ENCODE measurements around the gene FAM13C. TPM values are rescaled to one million over a fixed set of nuclear protein-coding genes. Genes with fewer than 3 reads are reported as not detected.
A peak's percentile ranks its signal among the peaks of the same experiment; 100 is the strongest.

Gene FAM13C
- total and polyA plus RNA-seq, 2 of the 13 experiments (the other 11 are each of a cell fraction or from before 2014, with no cell fraction given) = 0.07 to 0.26 TPM

- TF ChIP-seq ZNF780A (CRISPR knock-in tag; IDR thresholded peaks at IDR 0.05) (no peak), ZNF776 (CRISPR knock-in tag; IDR thresholded peaks at IDR 0.05) (no peak), ZZZ3 (CRISPR knock-in tag; IDR thresholded peaks at IDR 0.05; ENCODE audit: borderline replicate concordance) (no peak), FOXP4 (CRISPR knock-in tag; IDR thresholded peaks at IDR 0.05) (peak; percentile 69), ZKSCAN1 (IDR thresholded peaks at IDR 0.05; ENCODE audit: low read length) (no peak), SMAD3 (CRISPR knock-in tag; IDR thresholded peaks at IDR 0.05) (0 out of 2 replicates have a peak, but pooled peaks have one; percentile 51), NCOR1 (IDR thresholded peaks at IDR 0.05; ENCODE audit: borderline replicate concordance, low read length) (0 out of 2 replicates have a peak, but pooled peaks have one; percentile 26), NR2F2 (IDR thresholded peaks at IDR 0.05; ENCODE audit: borderline replicate concordance, low read depth) (peak; percentile 48), NFE2 (CRISPR knock-in tag; IDR thresholded peaks at IDR 0.05) (no peak), ONECUT2 (CRISPR knock-in tag; IDR thresholded peaks at IDR 0.05) (no peak), ZNF720 (CRISPR knock-in tag; IDR thresholded peaks at IDR 0.05) (no peak), ZNF879 (CRISPR knock-in tag; IDR thresholded peaks at IDR 0.05) (no peak), ZSCAN20 (CRISPR knock-in tag; IDR thresholded peaks at IDR 0.05; ENCODE audit: borderline replicate concordance) (no peak), ZNF660 (CRISPR knock-in tag; IDR thresholded peaks at IDR 0.05; ENCODE audit: borderline replicate concordance, low read depth) (no peak), CREB3 (CRISPR knock-in tag; IDR thresholded peaks at IDR 0.05) (no peak), ZSCAN29 (CRISPR knock-in tag; conservative IDR thresholded peaks at IDR 0.05) (no peak), ZBTB33 (CRISPR knock-in tag; IDR thresholded peaks at IDR 0.05) (no peak), ZNF124 (CRISPR knock-in tag; IDR thresholded peaks at IDR 0.05) (no peak), HINFP (CRISPR knock-in tag; IDR thresholded peaks at IDR 0.05; ENCODE audit: low read depth) (no peak), ZFP36 (IDR thresholded peaks at IDR 0.05; ENCODE audit: borderline replicate concordance, low read depth, low read length, partially characterized antibody) (no peak)
Measured at GRCh38 chr10:59323036-59323459, 39.3 kb downstream of the FAM13C start (continued).

Data from HepG2 (cell line).